IMR-90 (cell line): Measurements from ENCODE around the gene ENO4.

Experiments used
- CEBPB ChIP-seq: IDR thresholded peaks from 2 replicates; pipeline ENCODE4 v1.6.1; 2012; ENCODE audit warnings: low read depth, low read length, improper control_type of control experiment
- CTCF ChIP-seq: conservative IDR thresholded peaks from 2 replicates; pipeline ENCODE4 v1.5.1; 2012; ENCODE audit warnings: mild to moderate bottlenecking, low read depth, low read length, improper control_type of control experiment
- FOS ChIP-seq: fragments of 150-350 bp; IDR thresholded peaks from 2 replicates; pipeline ENCODE4 v1.6.1; 2016; ENCODE audit warnings: low read depth, low read length
- POLR2A ChIP-seq: IDR thresholded peaks from 2 replicates; pipeline ENCODE4 v1.6.1; 2012; ENCODE audit warnings: mild to moderate bottlenecking, low read depth, low read length
- RAD21 ChIP-seq: IDR thresholded peaks from 2 replicates; pipeline ENCODE4 v1.6.1; 2012; ENCODE audit warnings: low read length, improper control_type of control experiment

- TF ChIP-seq CTCF (no peak), POLR2A (no peak), CEBPB (peak; percentile 42; the same call in 1 of the 2 replicates), RAD21 (no peak), FOS (no peak)
These were observed 17.8 kb downstream of the ENO4 start for GRCh38 chr10:116866987-116867595.
